ENCODE measurements around the gene PGAM5. TPM values are rescaled to one million over a fixed set of nuclear protein-coding genes. Genes with fewer than 3 reads are reported as not detected.

The PGAM5 gene
- total RNA-seq, result 10 to 100 TPM; 47.8 to 55.7 TPM

DNA sequence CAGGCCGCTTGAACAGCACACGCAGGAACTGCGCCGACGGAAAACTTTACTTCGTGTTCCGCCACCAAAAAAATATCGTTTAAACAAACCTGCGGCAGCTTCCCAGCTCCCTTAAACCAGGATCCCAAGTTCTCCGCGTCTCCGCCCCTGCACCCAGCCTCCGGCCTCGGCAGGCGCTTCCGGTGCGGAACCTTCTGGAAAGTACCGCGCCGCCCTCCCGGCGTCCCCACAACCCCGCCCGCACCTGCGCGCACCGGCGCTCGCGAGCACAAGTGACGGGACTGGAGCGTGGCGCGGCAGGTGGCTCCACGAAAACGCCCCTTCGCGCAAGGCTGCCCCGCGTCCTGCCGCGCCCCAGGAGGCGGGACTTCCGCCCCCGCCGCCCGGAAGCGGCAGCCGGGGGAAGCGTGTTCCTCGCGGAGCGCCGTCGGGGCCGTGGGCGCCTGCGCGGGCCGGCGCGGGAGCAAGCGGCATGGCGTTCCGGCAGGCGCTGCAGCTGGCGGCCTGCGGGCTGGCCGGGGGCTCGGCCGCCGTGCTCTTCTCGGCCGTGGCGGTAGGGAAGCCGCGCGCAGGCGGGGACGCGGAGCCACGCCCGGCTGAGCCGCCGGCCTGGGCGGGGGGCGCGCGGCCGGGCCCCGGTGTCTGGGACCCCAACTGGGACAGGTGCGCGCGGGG, at the start of gene PGAM5:
TSS of gene PGAM5 (plus strand) at position 438 of the 675 bp plus-strand sequence. CDS start at position 473, 35 bp downstream.
- DNase-seq, result peak; percentile 92 to 94

DNA sequence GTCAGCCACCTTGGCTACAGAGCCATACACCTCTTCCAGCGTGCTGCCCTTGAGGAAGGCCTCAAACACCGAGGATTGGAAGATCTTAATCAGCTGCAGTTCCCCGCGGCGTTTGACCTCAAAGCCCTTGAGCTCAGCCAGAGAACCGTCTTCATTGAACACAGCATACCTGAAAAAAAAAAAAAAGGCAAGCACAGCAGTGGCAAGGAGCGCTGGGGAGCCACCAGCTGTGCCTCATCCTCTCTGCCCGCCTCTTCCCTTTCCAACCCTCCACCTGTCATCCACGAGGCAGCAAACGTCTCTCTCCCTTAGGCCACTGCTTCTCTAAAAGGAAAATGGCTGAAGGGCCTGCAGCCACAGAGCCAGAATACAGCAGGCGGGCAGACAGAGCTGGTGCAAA, 49.6 kb upstream of the PGAM5 start:
- H3K4me1 Mint-ChIP-seq (ENCODE audit: low read depth), result peaks cover 4% of the 10 kb centered on the region
- no peak for ATAC-seq (replicated peaks in 1 of 2)
- no peak for DNase-seq
- no peaks in the 10 kb centered on the region for H3K27me3 Mint-ChIP-seq (ENCODE audit: low read depth)
- peaks cover 12 to 57% of the 10 kb centered on the region in 2 donors for H3K36me3 Mint-ChIP-seq (ENCODE audit: insufficient read depth in 2 of 2)
- H3K9me3 Mint-ChIP-seq, result no peaks in the 10 kb centered on the region
- H3K4me3 Mint-ChIP-seq, result no peak overlapping the region
- H3K27ac Mint-ChIP-seq, result no peak overlapping the region

More for the DNA sequence above, at the start of gene PGAM5:
- Mint-ChIP-seq H3K4me1 (ENCODE audit: low read depth) (peaks cover 30% of the 10 kb centered on the region), H3K27ac (peak within 1 kb of the TSS; percentile 97), H3K4me3 (peak within 1 kb of the TSS; percentile 93 to 98), H3K9me3 (peaks cover 0 to 5% of the 10 kb centered on the region in 2 donors), H3K27me3 (ENCODE audit: low read depth) (no peaks in the 10 kb centered on the region), H3K36me3 (ENCODE audit: insufficient read depth in 2 of 2) (peaks cover 12 to 13% of the 10 kb centered on the region in 2 donors)
- ATAC-seq (replicated peaks in 1 of 2), result peak; percentile 94 to 95

DNA sequence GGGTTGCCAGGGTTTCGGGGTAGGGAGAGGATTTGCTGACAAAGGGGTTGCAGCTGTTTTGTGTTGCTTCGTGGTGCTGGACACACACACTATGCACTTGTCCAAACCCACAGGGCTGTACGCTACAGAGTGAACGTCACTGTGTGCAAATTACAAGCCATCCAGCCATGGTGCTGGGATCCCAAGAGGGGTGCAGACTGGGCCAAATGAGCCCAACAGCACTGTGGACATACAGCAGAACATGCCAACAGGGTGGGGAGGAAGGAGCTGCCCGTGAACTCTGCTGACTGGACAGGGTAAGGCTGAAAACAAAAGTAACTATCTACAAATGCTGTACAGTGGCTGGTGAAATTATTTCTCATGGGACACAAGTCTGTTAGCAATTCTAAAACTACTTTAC, 48.7 kb upstream of the PGAM5 start:
- Mint-ChIP-seq H3K27me3 (ENCODE audit: low read depth) (no peaks in the 10 kb centered on the region), H3K9me3 (no peaks in the 10 kb centered on the region), H3K4me1 (ENCODE audit: low read depth) (peaks cover 4% of the 10 kb centered on the region), H3K27ac (no peak overlapping the region), H3K36me3 (ENCODE audit: insufficient read depth in 2 of 2) (peaks cover 12 to 55% of the 10 kb centered on the region in 2 donors), H3K4me3 (no peak overlapping the region)
- ATAC-seq (replicated peaks in 1 of 2) (no peak), DNase-seq (no peak)

DNA sequence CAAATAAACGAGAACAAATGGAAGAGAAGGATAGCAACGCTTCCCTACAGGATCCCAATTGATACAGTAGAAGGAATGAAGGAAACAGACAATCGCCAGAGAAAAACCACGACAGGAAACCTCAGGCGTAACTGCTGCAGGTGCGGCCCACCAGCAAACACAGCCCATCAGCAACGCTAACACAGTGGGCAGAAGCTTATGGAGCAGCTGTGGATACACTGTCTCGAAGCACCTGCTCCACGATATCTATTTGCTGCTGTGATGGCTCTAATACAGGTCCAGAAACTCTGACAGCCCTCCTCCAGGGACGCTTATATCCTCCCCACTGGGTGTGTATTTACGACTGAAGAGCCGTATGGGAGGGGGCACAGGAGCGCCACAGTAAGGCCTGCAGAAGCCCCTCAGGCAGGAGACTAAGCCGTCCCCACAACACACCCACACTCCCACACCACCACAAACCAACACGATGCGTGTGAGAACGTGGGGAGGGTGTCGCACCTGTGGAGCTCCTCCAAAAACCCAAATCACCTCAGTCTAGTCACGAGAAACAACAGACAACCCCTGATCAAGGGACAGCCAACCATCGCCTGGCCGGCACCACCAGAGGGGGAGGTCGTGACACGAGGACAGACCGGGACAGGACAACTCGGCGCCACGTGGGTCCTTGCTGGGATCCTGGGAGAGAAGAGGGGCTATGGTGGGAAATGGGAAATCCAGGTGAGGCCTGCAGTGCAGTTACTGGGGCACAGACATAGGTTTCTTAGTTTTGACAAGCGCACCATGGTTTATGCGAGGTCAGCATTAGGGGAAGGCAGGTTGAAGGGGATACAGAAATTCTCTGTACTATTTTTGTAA, 47.5 kb upstream of the PGAM5 start:
- no peak overlapping the region for H3K27ac Mint-ChIP-seq

DNA sequence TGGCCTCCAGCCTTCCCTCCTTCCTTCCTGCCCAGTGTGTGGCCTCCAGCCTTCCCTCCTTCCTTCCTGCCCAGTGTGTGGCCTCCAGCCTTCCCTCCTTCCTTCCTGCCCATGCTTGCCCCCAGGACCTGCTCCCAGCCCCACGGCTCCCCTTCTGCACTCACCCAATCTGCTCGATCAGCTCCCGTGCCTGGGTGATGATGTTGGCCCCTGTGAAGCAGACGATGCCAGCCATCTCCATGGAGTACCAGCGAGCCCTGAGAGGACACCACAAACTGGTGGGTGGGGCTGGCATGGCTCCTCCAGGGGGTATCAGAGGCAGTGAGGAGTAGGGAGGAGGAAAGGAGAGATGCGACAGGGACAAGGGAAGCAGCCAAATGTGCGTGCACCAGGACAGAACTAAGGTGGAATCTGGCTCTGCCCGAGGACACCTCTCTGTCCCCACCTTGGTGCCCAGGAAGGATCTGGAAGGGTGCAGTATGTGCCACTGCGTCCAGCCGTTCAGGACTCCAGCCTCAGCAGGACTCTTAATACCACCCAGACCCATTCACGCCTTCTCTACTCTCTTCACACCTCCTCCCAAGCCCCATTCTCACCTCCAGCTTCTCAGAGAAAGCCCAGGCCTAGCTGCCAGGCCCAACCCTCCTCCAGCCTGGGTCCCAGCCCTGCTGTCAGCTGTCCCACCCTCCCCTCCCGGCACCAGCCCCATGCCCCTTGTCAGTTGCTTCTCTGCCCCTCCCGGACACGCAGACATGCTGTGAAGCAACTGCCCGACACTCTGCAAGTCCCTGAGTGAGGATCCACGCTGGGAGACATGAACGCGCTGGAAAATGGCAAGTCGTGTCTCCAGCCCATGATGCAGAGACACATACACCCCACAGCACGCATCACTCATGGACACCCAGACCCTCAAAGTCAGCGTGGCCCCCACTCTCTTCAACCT, 46.2 kb upstream of the PGAM5 start:
- no peak for ATAC-seq (replicated peaks in 1 of 2)
- Mint-ChIP-seq H3K4me3 (no peak overlapping the region), H3K9me3 (no peaks in the 10 kb centered on the region), H3K27me3 (ENCODE audit: low read depth) (no peaks in the 10 kb centered on the region), H3K27ac (no peak overlapping the region), H3K36me3 (ENCODE audit: insufficient read depth in 2 of 2) (peaks cover 5 to 50% of the 10 kb centered on the region in 2 donors), H3K4me1 (ENCODE audit: low read depth) (peaks cover 4% of the 10 kb centered on the region)
- DNase-seq, result no peak

More for the DNA sequence above, 47.5 kb upstream of the PGAM5 start:
- no peak for ATAC-seq (replicated peaks in 1 of 2)
- Mint-ChIP-seq H3K9me3 (no peaks in the 10 kb centered on the region), H3K4me3 (no peak overlapping the region), H3K27me3 (ENCODE audit: low read depth) (no peaks in the 10 kb centered on the region), H3K36me3 (ENCODE audit: insufficient read depth in 2 of 2) (peaks cover 8 to 49% of the 10 kb centered on the region in 2 donors), H3K4me1 (ENCODE audit: low read depth) (peaks cover 4% of the 10 kb centered on the region)
- no peak for DNase-seq

DNA sequence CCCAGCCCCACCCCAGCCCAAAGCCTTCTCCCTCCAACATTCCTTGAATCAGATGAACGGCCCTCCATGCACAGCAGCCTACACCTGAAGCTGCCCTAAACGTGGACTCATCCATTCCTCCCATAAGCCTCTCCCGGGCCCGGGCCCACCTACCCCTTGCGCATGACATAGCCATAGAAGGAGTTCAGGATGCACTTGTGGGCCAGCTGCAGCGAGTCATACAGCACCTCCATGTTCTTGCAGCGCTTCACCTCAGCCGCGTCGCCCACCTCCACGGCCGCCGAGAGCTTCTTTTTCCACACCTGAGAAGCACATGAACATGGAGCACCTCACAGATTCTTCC, 45.5 kb upstream of the PGAM5 start:
- Mint-ChIP-seq H3K27ac (no peak overlapping the region), H3K4me3 (no peak overlapping the region), H3K27me3 (ENCODE audit: low read depth) (no peaks in the 10 kb centered on the region), H3K36me3 (ENCODE audit: insufficient read depth in 2 of 2) (peaks cover 7 to 47% of the 10 kb centered on the region in 2 donors), H3K4me1 (ENCODE audit: low read depth) (peaks cover 4% of the 10 kb centered on the region), H3K9me3 (no peaks in the 10 kb centered on the region)
- no peak for ATAC-seq (replicated peaks in 1 of 2)
- no peak for DNase-seq

DNA sequence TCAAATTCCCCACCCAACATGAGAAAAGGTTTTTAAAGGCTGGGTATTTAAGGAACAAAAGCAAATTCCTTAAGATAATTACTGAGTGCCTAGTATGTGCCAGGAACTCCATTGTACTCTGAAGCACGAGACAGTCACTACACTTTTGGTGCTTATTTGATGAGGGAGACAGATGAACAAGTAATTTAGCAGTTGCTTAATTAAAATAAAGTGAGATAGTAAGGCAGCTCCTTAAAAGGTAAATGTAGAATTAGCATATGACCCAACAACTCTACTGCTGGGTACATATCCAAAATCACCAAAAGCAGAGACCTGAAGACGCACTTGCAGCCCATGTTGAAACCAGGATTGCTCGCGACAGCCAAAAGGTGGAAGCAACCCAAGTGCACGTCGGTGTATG, 44.8 kb upstream of the PGAM5 start:
- peaks cover 7 to 48% of the 10 kb centered on the region in 2 donors for H3K36me3 Mint-ChIP-seq (ENCODE audit: insufficient read depth in 2 of 2)
- DNase-seq (no peak), ATAC-seq (replicated peaks in 1 of 2) (no peak)
- no peak overlapping the region for H3K4me3 Mint-ChIP-seq
- H3K27ac Mint-ChIP-seq, result no peak overlapping the region
- H3K9me3 Mint-ChIP-seq, result no peaks in the 10 kb centered on the region
- peaks cover 4% of the 10 kb centered on the region for H3K4me1 Mint-ChIP-seq (ENCODE audit: low read depth)
- no peaks in the 10 kb centered on the region for H3K27me3 Mint-ChIP-seq (ENCODE audit: low read depth)

DNA sequence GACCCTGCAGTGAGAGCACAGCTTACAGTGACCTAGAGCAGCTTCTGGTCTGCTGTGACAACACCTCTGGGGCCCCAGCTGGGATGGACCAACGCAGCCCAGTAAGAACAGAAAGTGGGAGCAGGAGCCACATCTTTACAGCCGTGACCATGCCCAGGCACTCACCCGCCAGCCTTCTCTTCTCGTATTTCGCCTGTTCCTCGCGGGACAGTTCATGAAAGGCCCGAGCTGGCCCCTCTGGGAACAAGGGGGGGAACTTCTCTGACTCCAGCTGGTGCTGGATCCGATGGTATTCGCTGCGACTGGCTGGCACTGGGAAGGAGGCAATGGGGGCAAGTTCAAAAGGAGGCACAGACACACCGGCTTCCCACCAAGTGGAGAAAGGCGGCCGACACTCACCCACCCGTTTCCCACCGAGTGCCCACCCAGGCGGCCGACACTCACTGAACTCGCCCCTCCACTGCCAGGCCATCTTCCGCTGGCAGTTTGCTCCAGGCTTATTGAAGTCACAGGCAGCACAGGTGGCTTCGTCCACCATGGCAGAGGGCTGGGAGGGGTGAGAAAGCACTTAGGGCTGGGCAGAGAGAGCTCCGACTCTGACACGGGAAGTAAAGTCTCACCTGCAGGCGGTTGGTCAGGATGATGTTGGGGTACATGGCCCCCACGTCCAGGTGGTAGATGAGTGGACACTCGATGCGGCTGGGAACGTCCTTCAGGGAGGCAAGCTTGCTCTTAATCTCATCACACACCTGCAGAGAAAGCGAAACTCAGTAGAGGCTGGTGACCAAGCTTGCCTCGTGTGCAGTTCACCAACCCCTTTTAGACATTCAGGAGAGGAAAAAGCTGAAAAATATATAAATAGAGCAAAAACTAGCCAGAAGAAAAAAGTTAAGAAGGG, 42.2 kb upstream of the PGAM5 start:
- ATAC-seq (replicated peaks in 1 of 2) (no peak), DNase-seq (no peak)
- Mint-ChIP-seq H3K27ac (no peak overlapping the region), H3K4me3 (no peak overlapping the region), H3K9me3 (no peaks in the 10 kb centered on the region), H3K27me3 (ENCODE audit: low read depth) (no peaks in the 10 kb centered on the region), H3K4me1 (ENCODE audit: low read depth) (peaks cover 4% of the 10 kb centered on the region), H3K36me3 (ENCODE audit: insufficient read depth in 2 of 2) (peaks cover 10 to 46% of the 10 kb centered on the region in 2 donors)

DNA sequence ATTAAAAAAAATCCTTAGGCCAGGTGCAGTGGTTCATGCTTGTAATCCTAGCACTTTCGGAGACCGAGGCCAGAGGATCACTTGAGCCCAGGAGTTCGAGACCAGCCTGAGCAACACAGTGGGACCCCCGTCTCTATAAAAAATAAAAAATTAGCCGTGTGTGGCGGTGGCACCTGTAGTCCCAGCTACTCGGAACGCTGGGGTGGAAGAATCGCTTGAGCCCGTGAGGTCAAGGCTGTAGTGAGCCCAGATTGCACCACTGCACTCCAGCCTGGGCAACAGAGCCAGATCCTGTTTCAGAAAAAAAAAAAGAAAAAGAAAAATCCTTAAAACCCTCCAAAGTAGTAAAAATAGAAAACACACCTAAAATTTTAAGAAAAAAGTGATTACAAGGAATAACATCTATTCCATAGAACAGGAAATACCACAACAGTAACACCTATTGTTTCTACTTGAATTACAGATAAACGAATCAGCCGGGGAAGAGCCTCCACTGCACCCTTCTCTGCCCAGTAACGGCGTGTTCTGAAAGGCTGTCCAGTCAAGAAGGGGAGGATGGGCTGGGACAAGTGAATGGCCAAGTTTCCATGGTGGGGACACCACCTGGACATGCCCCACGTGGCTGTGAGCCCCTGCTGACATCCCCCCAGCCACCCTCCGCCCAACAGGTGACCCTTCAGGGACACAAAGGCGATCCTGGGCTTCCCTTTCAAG, 41.3 kb upstream of the PGAM5 start:
- Mint-ChIP-seq H3K36me3 (ENCODE audit: insufficient read depth in 2 of 2) (peaks cover 10 to 46% of the 10 kb centered on the region in 2 donors), H3K27ac (no peak overlapping the region), H3K9me3 (no peaks in the 10 kb centered on the region), H3K27me3 (ENCODE audit: low read depth) (no peaks in the 10 kb centered on the region), H3K4me1 (ENCODE audit: low read depth) (peaks cover 4% of the 10 kb centered on the region), H3K4me3 (no peak overlapping the region)
- no peak for ATAC-seq (replicated peaks in 1 of 2)
- DNase-seq, result no peak

DNA sequence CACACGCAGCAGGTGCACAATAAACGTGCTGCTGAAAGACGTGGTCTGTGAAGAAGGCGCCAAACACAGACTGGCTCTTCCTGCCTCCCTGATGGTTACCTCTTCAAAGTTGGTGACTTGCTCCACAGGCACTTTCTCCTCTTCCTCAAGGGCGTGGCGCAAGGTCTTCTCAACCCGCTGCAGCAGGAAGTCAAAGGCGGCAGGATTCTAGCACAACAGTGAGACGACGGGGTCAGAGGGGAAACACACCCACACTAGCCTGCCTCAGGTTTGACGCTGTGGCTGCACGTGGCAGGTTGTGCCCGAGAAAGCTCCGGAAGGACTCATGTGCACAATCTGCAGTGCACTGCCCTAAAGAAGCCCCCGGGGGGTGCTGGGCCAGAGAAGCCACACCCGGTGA, 38.5 kb upstream of the PGAM5 start:
- Mint-ChIP-seq H3K4me1 (ENCODE audit: low read depth) (no peaks in the 10 kb centered on the region), H3K27ac (no peak overlapping the region), H3K27me3 (ENCODE audit: low read depth) (no peaks in the 10 kb centered on the region), H3K36me3 (ENCODE audit: insufficient read depth in 2 of 2) (peaks cover 10 to 35% of the 10 kb centered on the region in 2 donors), H3K4me3 (no peak overlapping the region), H3K9me3 (no peaks in the 10 kb centered on the region)
- ATAC-seq (replicated peaks in 1 of 2) (no peak), DNase-seq (no peak)

DNA sequence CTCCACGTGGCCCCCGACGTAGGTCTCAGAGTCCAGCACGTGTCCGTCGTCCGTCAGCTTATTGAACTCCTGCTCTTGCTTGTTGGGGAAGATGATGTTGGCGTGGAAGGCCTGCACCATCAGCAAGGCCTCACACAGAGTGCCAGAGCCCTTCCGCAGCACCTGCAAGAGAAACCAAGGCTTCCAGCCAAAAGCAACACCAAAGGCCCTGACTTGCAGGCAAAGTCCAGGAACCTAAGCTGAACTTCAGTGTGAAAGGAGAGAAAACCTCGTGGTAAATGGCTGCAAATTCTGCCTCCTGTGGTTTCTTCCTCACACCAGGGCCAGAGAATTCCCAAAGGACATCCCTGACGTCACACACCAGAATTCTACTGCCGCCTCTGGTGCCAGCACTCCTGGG, 38.0 kb upstream of the PGAM5 start:
- Mint-ChIP-seq H3K27me3 (ENCODE audit: low read depth) (no peaks in the 10 kb centered on the region), H3K9me3 (no peaks in the 10 kb centered on the region), H3K4me3 (no peak overlapping the region), H3K4me1 (ENCODE audit: low read depth) (no peaks in the 10 kb centered on the region), H3K36me3 (ENCODE audit: insufficient read depth in 2 of 2) (peaks cover 8 to 38% of the 10 kb centered on the region in 2 donors), H3K27ac (no peak overlapping the region)
- DNase-seq (no peak), ATAC-seq (replicated peaks in 1 of 2) (no peak)

Data from activated T-cell treated with anti-CD3 and anti-CD28 coated beads, Interleukin-2, amount 50 U/mL, for 72 hours (primary cell).